DOHH2 (cell line): Measurements from ENCODE around the gene GSC.

Source experiments
- H3F3A ChIP-seq: fragments of 200-600 bp; sonication (generic), shearing (Covaris generic); 2 replicates; pipeline ENCODE4 v1.6.0; 2016; ENCODE audit warnings: antibody characterized with exemption, mild to moderate bottlenecking; ENCODE audit not compliant: control insufficient read depth, insufficient read depth
- H3K27ac ChIP-seq: fragments of 200-600 bp; sonication (generic); 2 replicates; pipeline ENCODE4 v1.5.1; 2014; ENCODE audit warnings: low read depth, mild to moderate bottlenecking, low read length, moderate library complexity
- H3K27me3 ChIP-seq: fragments of 200-600 bp; sonication (generic); 2 replicates; pipeline ENCODE4 v1.6.1; 2014; ENCODE audit warnings: mild to moderate bottlenecking, low read length, mixed read lengths; ENCODE audit not compliant: control insufficient read depth
- H3K36me3 ChIP-seq: fragments of 200-600 bp; sonication (generic); 2 replicates; pipeline ENCODE4 v1.6.1; 2014; ENCODE audit warnings: mild to moderate bottlenecking, low read length, moderate library complexity, mixed read lengths; ENCODE audit not compliant: control insufficient read depth
- H3K4me1 ChIP-seq: fragments of 200-600 bp; sonication (generic); 2 replicates; pipeline ENCODE4 v1.6.1; 2014; ENCODE audit warnings: mild to moderate bottlenecking, low read length, mixed read lengths; ENCODE audit not compliant: control insufficient read depth
- H3K4me2 ChIP-seq: fragments of 200-600 bp; sonication (generic); 2 replicates; pipeline ENCODE4 v1.6.0; 2014; ENCODE audit warnings: mild to moderate bottlenecking, low read length, moderate library complexity
- H3K4me3 ChIP-seq: fragments of 200-600 bp; sonication (generic); 2 replicates; pipeline ENCODE4 v1.5.1; 2014; ENCODE audit warnings: mild to moderate bottlenecking, low read length, mixed read lengths
- H3K79me2 ChIP-seq: fragments of 200-600 bp; sonication (generic); 2 replicates; pipeline ENCODE4 v1.6.1; 2014; ENCODE audit warnings: mild to moderate bottlenecking, low read length, mixed read lengths; ENCODE audit not compliant: control insufficient read depth
- H3K9me2 ChIP-seq: fragments of 200-600 bp; sonication (generic); replicated peaks from 2 replicates; pipeline ENCODE4 v1.6.1; 2014; ENCODE audit warnings: mild to moderate bottlenecking, low read length, mixed read lengths; ENCODE audit not compliant: control insufficient read depth
- H3K9me3 ChIP-seq: fragments of 200-600 bp; sonication (generic); 2 replicates; pipeline ENCODE4 v1.6.1; 2014; ENCODE audit warnings: antibody characterized with exemption, low read length, mixed read lengths; ENCODE audit not compliant: control insufficient read depth, insufficient read depth
- H4K20me1 ChIP-seq: fragments of 200-600 bp; sonication (generic); 2 replicates; pipeline ENCODE4 v1.6.0; 2014; ENCODE audit warnings: low read depth, mild to moderate bottlenecking, antibody characterized with exemption, low read length, moderate library complexity; ENCODE audit not compliant: control insufficient read depth, insufficient read depth
- CTCF ChIP-seq: fragments of 200-600 bp; sonication (generic); IDR thresholded peaks from one replicate; pipeline ENCODE4 v1.5.1; 2014; ENCODE audit warnings: antibody characterized with exemption, mild to moderate bottlenecking, low read depth, low read length; ENCODE audit not compliant: poor library complexity, severe bottlenecking
- EZH2phosphoT487 ChIP-seq: fragments of 200-600 bp; sonication (generic); IDR thresholded peaks from 2 replicates; pipeline ENCODE4 v1.6.1; 2017; ENCODE audit warnings: borderline replicate concordance, mild to moderate bottlenecking, antibody characterized with exemption, low read length, moderate library complexity, mixed read lengths

GSC gene

GRCh38 chr14:94779713-94780112, 9.8 kb upstream of the GSC start:
- H3K27me3 ChIP-seq, result peaks cover 44% of the 10 kb centered on the region
- H3K9me2 ChIP-seq, result no peaks in the 10 kb centered on the region
- TF ChIP-seq CTCF (no peak), EZH2phosphoT487 (no peak)
- no peaks in the 10 kb centered on the region for H3K36me3 ChIP-seq
- no peaks in the 10 kb centered on the region for H3K4me1 ChIP-seq
- no peaks in the 10 kb centered on the region for H4K20me1 ChIP-seq
- no peaks in the 10 kb centered on the region for H3K79me2 ChIP-seq
- no peak overlapping the region for H3K4me3 ChIP-seq
- H3K27ac ChIP-seq, result no peak overlapping the region
- no peaks in the 10 kb centered on the region for H3K9me3 ChIP-seq
- H3F3A ChIP-seq, result no peaks in the 10 kb centered on the region
- H3K4me2 ChIP-seq, result no peak overlapping the region

GRCh38 chr14:94775871-94776210, 5.9 kb upstream of the GSC start:
- Histone ChIP-seq H3K27ac (no peak overlapping the region), H3K27me3 (peaks cover 62% of the 10 kb centered on the region), H3F3A (no peaks in the 10 kb centered on the region), H3K79me2 (no peaks in the 10 kb centered on the region), H3K4me2 (no peak overlapping the region), H3K9me2 (no peaks in the 10 kb centered on the region), H3K9me3 (no peaks in the 10 kb centered on the region), H3K4me3 (no peak overlapping the region), H3K36me3 (no peaks in the 10 kb centered on the region), H4K20me1 (no peaks in the 10 kb centered on the region), H3K4me1 (no peaks in the 10 kb centered on the region)
- no peak for TF ChIP-seq EZH2phosphoT487
- TF ChIP-seq CTCF, result no peak

- peak; percentile 85; the same call in 1 of the 2 replicates for TF ChIP-seq EZH2phosphoT487
- TF ChIP-seq CTCF, result no peak
- peaks cover 62% of the 10 kb centered on the region for H3K27me3 ChIP-seq
- H3F3A ChIP-seq, result no peaks in the 10 kb centered on the region
- no peaks in the 10 kb centered on the region for H3K36me3 ChIP-seq
- H3K4me1 ChIP-seq, result no peaks in the 10 kb centered on the region
- no peak overlapping the region for H3K4me3 ChIP-seq
- H4K20me1 ChIP-seq, result no peaks in the 10 kb centered on the region
- H3K9me2 ChIP-seq, result no peaks in the 10 kb centered on the region
- no peaks in the 10 kb centered on the region for H3K79me2 ChIP-seq
- H3K4me2 ChIP-seq, result no peak overlapping the region
- H3K9me3 ChIP-seq, result no peaks in the 10 kb centered on the region
- no peak overlapping the region for H3K27ac ChIP-seq
These were observed 5.4 kb upstream of the GSC start for GRCh38 chr14:94775091-94775870.
